ENCODE data around the gene HSPBP1.

The HSPBP1 gene

GRCh38 chr19:55311797-55312196 lies 31.9 kb upstream of the HSPBP1 start:
- no peak for DNase-seq (ENCODE audit: low read depth, low spot score)
- TF ChIP-seq, protein P1, sequence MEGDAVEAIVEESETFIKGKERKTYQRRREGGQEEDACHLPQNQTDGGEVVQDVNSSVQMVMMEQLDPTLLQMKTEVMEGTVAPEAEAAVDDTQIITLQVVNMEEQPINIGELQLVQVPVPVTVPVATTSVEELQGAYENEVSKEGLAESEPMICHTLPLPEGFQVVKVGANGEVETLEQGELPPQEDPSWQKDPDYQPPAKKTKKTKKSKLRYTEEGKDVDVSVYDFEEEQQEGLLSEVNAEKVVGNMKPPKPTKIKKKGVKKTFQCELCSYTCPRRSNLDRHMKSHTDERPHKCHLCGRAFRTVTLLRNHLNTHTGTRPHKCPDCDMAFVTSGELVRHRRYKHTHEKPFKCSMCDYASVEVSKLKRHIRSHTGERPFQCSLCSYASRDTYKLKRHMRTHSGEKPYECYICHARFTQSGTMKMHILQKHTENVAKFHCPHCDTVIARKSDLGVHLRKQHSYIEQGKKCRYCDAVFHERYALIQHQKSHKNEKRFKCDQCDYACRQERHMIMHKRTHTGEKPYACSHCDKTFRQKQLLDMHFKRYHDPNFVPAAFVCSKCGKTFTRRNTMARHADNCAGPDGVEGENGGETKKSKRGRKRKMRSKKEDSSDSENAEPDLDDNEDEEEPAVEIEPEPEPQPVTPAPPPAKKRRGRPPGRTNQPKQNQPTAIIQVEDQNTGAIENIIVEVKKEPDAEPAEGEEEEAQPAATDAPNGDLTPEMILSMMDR (IDR thresholded peaks at IDR 0.05; ENCODE audit: low read depth, low read length) = no peak
- H3K4me3 ChIP-seq (ENCODE audit: low read depth, low read length) = no peak overlapping the region
- in situ Hi-C loops (cut with HindIII; ENCODE audit: low sequenced_read_pairs) = no loop called here

DNA sequence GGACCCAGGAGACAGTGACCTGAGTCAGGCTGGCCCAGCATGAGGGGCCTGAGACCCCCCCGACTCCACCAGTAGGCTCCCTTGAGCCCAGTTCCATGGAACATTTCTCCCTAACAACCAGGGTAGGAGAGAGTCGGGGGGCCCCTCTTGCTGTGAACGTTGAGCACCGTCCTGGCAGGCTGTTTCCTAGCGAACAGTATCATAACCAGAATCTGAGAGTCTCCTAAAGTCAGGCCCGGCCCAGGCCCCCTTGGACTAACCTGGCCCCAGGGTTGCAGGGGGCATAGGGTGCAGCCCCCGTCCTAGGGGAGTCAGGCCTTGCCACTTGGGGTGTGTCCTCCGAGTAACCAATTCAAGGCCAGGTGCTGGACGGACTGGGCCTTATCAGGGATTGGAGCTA lies 31.5 kb upstream of the HSPBP1 start:
- in situ Hi-C loops (cut with HindIII; ENCODE audit: low sequenced_read_pairs) = no loop called here
- H3K4me3 ChIP-seq (ENCODE audit: low read depth, low read length) = no peak overlapping the region
- TF ChIP-seq, protein P1 (IDR thresholded peaks at IDR 0.05; ENCODE audit: low read depth, low read length) = no peak
- DNase-seq (ENCODE audit: low read depth, low spot score) = no peak

DNA sequence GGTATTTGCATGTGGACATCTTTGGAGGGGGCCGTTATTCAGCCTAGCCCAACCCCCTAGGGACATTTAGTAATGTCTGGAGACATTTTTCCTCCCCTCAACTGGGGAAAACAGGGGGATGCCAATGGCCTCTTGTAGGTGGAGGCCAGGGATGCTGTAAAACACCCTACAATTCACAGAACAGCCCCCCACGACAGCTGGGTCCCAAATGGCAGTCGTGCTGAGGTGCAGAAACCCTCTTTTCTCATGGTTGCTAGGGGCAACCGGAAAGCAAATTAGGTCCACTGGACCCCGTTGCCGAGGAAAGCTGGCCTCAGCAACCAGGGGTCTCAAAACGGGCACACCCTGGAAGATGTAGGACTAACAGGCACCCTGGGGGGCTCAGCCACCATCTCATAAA lies 30.6 kb upstream of the HSPBP1 start:
- in situ Hi-C loops (cut with HindIII; ENCODE audit: low sequenced_read_pairs) = no loop called here
- TF ChIP-seq, protein P1 (IDR thresholded peaks at IDR 0.05; ENCODE audit: low read depth, low read length) = no peak
- no peak overlapping the region for H3K4me3 ChIP-seq (ENCODE audit: low read depth, low read length)
- no peak for DNase-seq (ENCODE audit: low read depth, low spot score)

GRCh38 chr19:55309448-55309847 lies 29.5 kb upstream of the HSPBP1 start:
- DNase-seq (ENCODE audit: low read depth, low spot score) = no peak
- H3K4me3 ChIP-seq (ENCODE audit: low read depth, low read length) = no peak overlapping the region
- TF ChIP-seq, protein P1 (IDR thresholded peaks at IDR 0.05; ENCODE audit: low read depth, low read length) = no peak
- in situ Hi-C loops (cut with HindIII; ENCODE audit: low sequenced_read_pairs) = no loop called here

DNA sequence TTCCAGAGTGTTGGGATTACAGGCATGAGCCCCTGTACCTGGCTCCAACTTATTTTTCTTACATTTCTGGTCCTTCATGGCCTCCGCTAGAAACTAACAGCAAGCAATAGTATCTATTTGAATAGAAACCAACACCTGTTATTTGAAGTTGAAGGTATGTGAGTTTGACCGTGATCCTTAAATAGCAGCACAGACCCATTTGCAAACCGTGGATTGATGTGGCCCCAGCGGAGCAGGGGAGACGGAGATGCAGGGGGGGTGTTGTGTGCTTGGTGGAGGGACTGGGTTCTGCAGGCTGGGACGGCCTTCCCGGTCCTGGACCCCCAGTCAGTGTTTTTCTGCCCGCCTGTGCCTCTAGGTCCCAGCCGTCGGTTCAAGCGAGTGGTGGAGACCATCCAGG lies 28.4 kb upstream of the HSPBP1 start:
- in situ Hi-C loops (cut with HindIII; ENCODE audit: low sequenced_read_pairs) = no loop called here
- DNase-seq (ENCODE audit: low read depth, low spot score) = no peak
- TF ChIP-seq, protein P1 (IDR thresholded peaks at IDR 0.05; ENCODE audit: low read depth, low read length) = no peak
- no peak overlapping the region for H3K4me3 ChIP-seq (ENCODE audit: low read depth, low read length)

DNA sequence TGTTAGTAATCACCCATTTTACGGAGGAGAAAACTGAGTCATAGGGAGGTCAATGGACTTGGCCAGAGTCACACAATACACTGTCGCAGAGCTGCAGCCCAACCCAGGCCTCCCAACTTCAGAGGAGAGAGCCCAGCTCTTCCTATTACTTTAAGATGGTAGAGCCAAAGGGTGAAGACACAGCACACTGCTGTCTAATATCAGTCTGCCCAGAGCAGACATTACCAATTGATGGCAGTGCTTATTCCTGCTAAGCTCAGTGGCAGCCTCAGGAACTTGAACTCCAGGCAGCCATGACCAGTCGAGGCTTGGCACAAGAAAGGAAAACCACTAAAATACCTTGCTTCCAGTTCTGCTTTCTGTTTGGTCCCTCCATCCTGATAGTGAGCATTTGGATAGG lies 26.8 kb upstream of the HSPBP1 start:
- TF ChIP-seq, protein P1 (IDR thresholded peaks at IDR 0.05; ENCODE audit: low read depth, low read length) = no peak
- in situ Hi-C loops (cut with HindIII; ENCODE audit: low sequenced_read_pairs) = no loop called here
- no peak for DNase-seq (ENCODE audit: low read depth, low spot score)
- H3K4me3 ChIP-seq (ENCODE audit: low read depth, low read length) = no peak overlapping the region

DNA sequence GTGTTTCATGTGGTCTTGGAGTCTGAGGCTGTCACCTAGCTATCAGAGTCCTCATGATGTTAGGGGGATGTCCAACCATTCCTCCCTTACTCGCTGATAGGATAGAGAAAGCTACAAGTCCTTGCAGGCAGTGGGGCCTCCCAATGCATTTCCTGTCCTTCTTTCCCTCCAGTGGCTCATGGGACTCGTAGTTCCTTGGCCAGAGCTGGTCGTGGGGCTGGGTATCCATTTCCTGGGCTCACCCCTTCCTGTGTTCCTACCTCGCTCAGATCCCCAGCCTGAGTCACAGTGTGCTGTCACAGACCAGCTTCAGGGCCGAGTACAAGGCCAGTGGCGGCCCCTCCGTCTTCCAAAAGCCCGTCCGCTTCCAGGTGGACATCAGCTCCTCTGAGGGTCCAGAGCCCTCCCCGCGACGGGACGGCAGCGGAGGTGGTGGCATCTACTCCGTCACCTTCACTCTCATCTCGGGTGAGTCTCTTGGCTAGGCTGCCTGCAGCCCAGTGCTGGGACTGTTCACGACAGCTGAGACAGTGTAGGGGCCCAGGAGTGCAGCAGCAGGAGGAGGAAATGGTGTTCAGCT lies 26.2 kb upstream of the HSPBP1 start:
- DNase-seq (ENCODE audit: low read depth, low spot score) = no peak
- TF ChIP-seq, protein P1 (IDR thresholded peaks at IDR 0.05; ENCODE audit: low read depth, low read length) = no peak
- no peak overlapping the region for H3K4me3 ChIP-seq (ENCODE audit: low read depth, low read length)
- in situ Hi-C loops (cut with HindIII; ENCODE audit: low sequenced_read_pairs) = no loop called here
